IMR-90 (cell line): ENCODE measurements around the gene RUNX3. TPM values are rescaled to one million over a fixed set of nuclear protein-coding genes. Genes with fewer than 3 reads are reported as not detected.

Experiments
- ATAC-seq: fragments of 200-7000 bp; cut with Tn5 transposase; 2 replicates; pipeline ENCODE4 v1.9.1; 2020; ENCODE audit warnings: low read depth, mild to moderate bottlenecking, moderate library complexity
- BruUV-seq: library from RNA; stranded (reverse); fragments of 400-500 nt; replicated peaks from 2 replicates; lab custom pipeline; 2021; lab: Mats Ljungman, UMichigan
- CTCF ChIA-PET: fragments of 300-600 bp; formaldehyde crosslinking; extraction: SDS; loops from one replicate; lab custom pipeline; 2021; ENCODE audit warnings: antibody characterized with exemption; lab: Yijun Ruan, JAX
- POLR2A ChIA-PET: fragments of 300-600 bp; sonication (Branson Sonifier 250); formaldehyde crosslinking; loops from one replicate; lab custom pipeline; 2022; ENCODE audit warnings: antibody characterized with exemption; ENCODE audit not compliant: unreplicated experiment; lab: Charles Lee
- DNase-seq: peaks from one replicate; pipeline ENCODE4 v3.0.0; 2013
- H2AFZ ChIP-seq: replicated peaks from 2 replicates; pipeline ENCODE3; 2013; ENCODE audit warnings: low read length, mild to moderate bottlenecking; ENCODE audit not compliant: poor library complexity
- H2AK5ac ChIP-seq: 2 replicates; pipeline ENCODE4 v1.6.1; 2013; ENCODE audit warnings: low read depth, low read length, inconsistent platforms
- H2AK9ac ChIP-seq: replicated peaks from 2 replicates; pipeline ENCODE3; 2013; ENCODE audit warnings: mild to moderate bottlenecking, low read depth, low read length, moderate library complexity; ENCODE audit not compliant: poor library complexity
- H2BK120ac ChIP-seq: 2 replicates; pipeline ENCODE4 v1.6.1; 2013; ENCODE audit warnings: low read depth, low read length, inconsistent platforms
- H2BK15ac ChIP-seq: 3 replicates; pipeline ENCODE4 v1.6.1; 2013; ENCODE audit warnings: low read depth, low read length, inconsistent platforms
- H2BK20ac ChIP-seq: 2 replicates; pipeline ENCODE4 v1.6.1; 2013; ENCODE audit warnings: low read depth, mild to moderate bottlenecking, inconsistent platforms, low read length, moderate library complexity
- H2BK5ac ChIP-seq: 2 replicates; pipeline ENCODE4 v1.6.1; 2013; ENCODE audit warnings: mild to moderate bottlenecking, low read depth, low read length, inconsistent platforms; ENCODE audit not compliant: poor library complexity, severe bottlenecking
- H3K14ac ChIP-seq: replicated peaks from 2 replicates; pipeline ENCODE4 v1.6.1; 2013; ENCODE audit warnings: low read depth, low read length, inconsistent platforms
- H3K18ac ChIP-seq: 2 replicates; pipeline ENCODE4 v1.6.1; 2013; ENCODE audit warnings: low read depth, low read length, control low read depth
- H3K23ac ChIP-seq: 2 replicates; pipeline ENCODE4 v1.6.1; 2013; ENCODE audit warnings: low read depth, low read length, inconsistent platforms
- H3K27ac ChIP-seq: 2 replicates; pipeline ENCODE4 v1.5.1; 2013; ENCODE audit warnings: mild to moderate bottlenecking, control low read depth, low read length; ENCODE audit not compliant: insufficient read depth
- H3K27me3 ChIP-seq: 2 replicates; pipeline ENCODE4 v1.6.1; 2013; ENCODE audit warnings: low read length; ENCODE audit not compliant: control insufficient read depth, insufficient read depth
- H3K36me3 ChIP-seq: 2 replicates; pipeline ENCODE4 v1.6.1; 2013; ENCODE audit warnings: low read length, mixed read lengths; ENCODE audit not compliant: control insufficient read depth, insufficient read depth
- H3K4ac ChIP-seq: 2 replicates; pipeline ENCODE4 v1.6.1; 2013; ENCODE audit warnings: low read depth, low read length, inconsistent platforms
- H3K4me1 ChIP-seq: 2 replicates; pipeline ENCODE4 v1.6.1; 2013; ENCODE audit warnings: low read length, mixed read lengths; ENCODE audit not compliant: control insufficient read depth, insufficient read depth
- H3K4me2 ChIP-seq: 2 replicates; pipeline ENCODE4 v1.6.1; 2013; ENCODE audit warnings: low read depth, mild to moderate bottlenecking, control low read depth, low read length, moderate library complexity
- H3K4me3 ChIP-seq: 2 replicates; pipeline ENCODE4 v1.5.1; 2013; ENCODE audit warnings: low read depth, mild to moderate bottlenecking, control low read depth, low read length, moderate library complexity; ENCODE audit not compliant: insufficient read depth
- H3K56ac ChIP-seq: 2 replicates; pipeline ENCODE4 v1.6.1; 2013; ENCODE audit warnings: low read length, inconsistent platforms; ENCODE audit not compliant: insufficient read depth; ENCODE audit errors: extremely low read depth
- H3K79me1 ChIP-seq, 2 experiments: 2 replicates each; pipeline ENCODE4 v1.6.1; 2013; ENCODE audit warnings: low read length in 2 of 2, inconsistent platforms in 1 of 2, low read depth in 1 of 2
- H3K9ac ChIP-seq: 2 replicates; pipeline ENCODE4 v1.6.1; 2013; ENCODE audit warnings: low read depth, low read length, control low read depth
- H3K9me1 ChIP-seq: 2 replicates; pipeline ENCODE4 v1.6.1; 2013; ENCODE audit warnings: low read length, inconsistent platforms; ENCODE audit not compliant: insufficient read depth
- H3K9me3 ChIP-seq: 2 replicates; pipeline ENCODE4 v1.6.1; 2013; ENCODE audit warnings: low read length; ENCODE audit not compliant: control insufficient read depth, insufficient read depth
- H4K20me1 ChIP-seq: 2 replicates; pipeline ENCODE4 v1.6.1; 2013; ENCODE audit warnings: low read length, inconsistent platforms; ENCODE audit not compliant: insufficient read depth
- H4K5ac ChIP-seq: 2 replicates; pipeline ENCODE4 v1.6.1; 2013; ENCODE audit warnings: mild to moderate bottlenecking, low read depth, low read length, control low read depth
- H4K8ac ChIP-seq, 2 experiments: 2 replicates each; pipeline ENCODE4 v1.6.1; 2013; ENCODE audit warnings: low read depth in 2 of 2, low read length in 2 of 2, control low read depth in 1 of 2, inconsistent platforms in 1 of 2
- H4K91ac ChIP-seq: 2 replicates; pipeline ENCODE4 v1.6.1; 2013; ENCODE audit warnings: low read depth, low read length, inconsistent platforms; ENCODE audit not compliant: insufficient read depth
- BHLHE40 ChIP-seq: fragments of 150-350 bp; IDR thresholded peaks from 2 replicates; pipeline ENCODE4 v1.6.1; 2016; ENCODE audit warnings: mild to moderate bottlenecking, low read depth, low read length
- CEBPB ChIP-seq: IDR thresholded peaks from 2 replicates; pipeline ENCODE4 v1.6.1; 2012; ENCODE audit warnings: low read depth, low read length, improper control_type of control experiment
- CHD1 ChIP-seq: IDR thresholded peaks from 2 replicates; pipeline ENCODE4 v1.6.1; 2012; ENCODE audit warnings: low read depth, low read length, improper control_type of control experiment
- CTCF ChIP-seq: conservative IDR thresholded peaks from 2 replicates; pipeline ENCODE4 v1.5.1; 2012; ENCODE audit warnings: mild to moderate bottlenecking, low read depth, low read length, improper control_type of control experiment
- ELK1 ChIP-seq: fragments of 150-350 bp; IDR thresholded peaks from 2 replicates; pipeline ENCODE4 v1.6.1; 2016; ENCODE audit warnings: low read depth, mild to moderate bottlenecking, low read length, moderate library complexity, borderline replicate concordance
- FOS ChIP-seq: fragments of 150-350 bp; IDR thresholded peaks from 2 replicates; pipeline ENCODE4 v1.6.1; 2016; ENCODE audit warnings: low read depth, low read length
- MAFK ChIP-seq: IDR thresholded peaks from 2 replicates; pipeline ENCODE4 v1.6.1; 2012; ENCODE audit warnings: low read depth, low read length, improper control_type of control experiment
- MAZ ChIP-seq: IDR thresholded peaks from 2 replicates; pipeline ENCODE4 v1.6.1; 2012; ENCODE audit warnings: low read depth, mild to moderate bottlenecking, low read length, improper control_type of control experiment, moderate library complexity, borderline replicate concordance
- MXI1 ChIP-seq: IDR thresholded peaks from 2 replicates; pipeline ENCODE4 v1.6.1; 2012; ENCODE audit warnings: low read depth, mild to moderate bottlenecking, low read length, moderate library complexity, borderline replicate concordance
- NFE2L2 ChIP-seq: fragments of 150-350 bp; IDR thresholded peaks from 2 replicates; pipeline ENCODE4 v1.6.1; 2016; ENCODE audit warnings: low read depth, mild to moderate bottlenecking, low read length
- POLR2A ChIP-seq: IDR thresholded peaks from 2 replicates; pipeline ENCODE4 v1.6.1; 2012; ENCODE audit warnings: mild to moderate bottlenecking, low read depth, low read length
- RAD21 ChIP-seq: IDR thresholded peaks from 2 replicates; pipeline ENCODE4 v1.6.1; 2012; ENCODE audit warnings: low read length, improper control_type of control experiment
- RCOR1 ChIP-seq: IDR thresholded peaks from 2 replicates; pipeline ENCODE4 v1.6.1; 2012; ENCODE audit warnings: mild to moderate bottlenecking, low read length, improper control_type of control experiment; ENCODE audit not compliant: insufficient replicate concordance
- RFX5 ChIP-seq: IDR thresholded peaks from 2 replicates; pipeline ENCODE4 v1.8.0; 2012; ENCODE audit warnings: low read depth, mild to moderate bottlenecking, low read length, moderate library complexity
- SMC3 ChIP-seq: fragments of 150-350 bp; IDR thresholded peaks from 2 replicates; pipeline ENCODE4 v1.6.1; 2016; ENCODE audit warnings: low read depth, mild to moderate bottlenecking, antibody characterized with exemption, low read length, moderate library complexity
- USF2 ChIP-seq: fragments of 150-350 bp; IDR thresholded peaks from 2 replicates; pipeline ENCODE4 v1.6.1; 2017; ENCODE audit warnings: mild to moderate bottlenecking, antibody characterized with exemption, low read length, low read depth
- WGBS, 2 experiments: methylation state at CpG; one replicate each; pipeline versions ENCODE4 v1.1.5 to v1.1.7; 2013; ENCODE audit warnings: missing lambda C conversion rate in 2 of 2; ENCODE audit not compliant: insufficient read length in 1 of 2; ENCODE audit errors: extremely low coverage in 2 of 2; 5-methylcytosine and 5-hydroxymethylcytosine counted together
- dilution Hi-C: fragments of 300-500 bp; cut with HindIII; formaldehyde crosslinking; loops from one replicate; pipeline ENCODE4 v1.14.3; 2018; ENCODE audit warnings: low sequenced_read_pairs; ENCODE audit not compliant: unreplicated experiment
- in situ Hi-C: fragments of 300-500 bp; cut with MboI; formaldehyde crosslinking; loops from 3 replicates; pipeline ENCODE4 v1.14.3; 2019; ENCODE audit warnings: low sequenced_read_pairs, inconsistent platforms, mixed read lengths
- intact Hi-C: fragments of 100-400 bp; cut with micrococcal nuclease; formaldehyde crosslinking; loops from 2 replicates; pipeline ENCODE4 v1.10.0; 2022
- polyA plus RNA-seq, 3 experiments: library from polyadenylated mRNA; depleted of rRNA; stranded (reverse); fragments of >200 nt; gene quantifications; 2 replicates each; pipeline ENCODE4 v1.2.3, GENCODE V29; 2012; ENCODE audit warnings: low replicate concordance in 1 of 3
- total RNA-seq: library from RNA; depleted of rRNA; stranded (reverse); fragments of >200 nt; gene quantifications from 2 replicates; pipeline ENCODE4 v1.2.3, GENCODE V29; 2012

Gene RUNX3
- total and polyA plus RNA-seq, 2 of the 4 experiments (the other 2 are of a cell fraction) = 0.07 TPM; not detected in 1

GRCh38 chr1:24860841-24861240 is 69.2 kb downstream of the RUNX3 start:
- BruUV-seq = no TSS peak
- H3K4me3 ChIP-seq = no peak overlapping the region
- H3K56ac ChIP-seq = no peak overlapping the region
- no peak overlapping the region for H4K8ac ChIP-seq
- H3K79me1 ChIP-seq = no peaks in the 10 kb centered on the region
- H2AFZ ChIP-seq = peak overlapping the region; percentile 38
- H4K5ac ChIP-seq = no peak overlapping the region
- no peak overlapping the region for H3K23ac ChIP-seq
- H3K9me3 ChIP-seq = no peaks in the 10 kb centered on the region
- in situ Hi-C loops = no loop called here
- no peak overlapping the region for H4K91ac ChIP-seq
- 74% methylated on average over 11 of the region's 15 CpGs; no CpG with 5 or more reads in 1 of the 2 experiments for WGBS, 2 experiments
- dilution Hi-C loops = no loop called here
- H3K27ac ChIP-seq = no peak overlapping the region
- H2BK20ac ChIP-seq = no peak overlapping the region
- no peaks in the 10 kb centered on the region for H3K9me1 ChIP-seq
- H2AK9ac ChIP-seq = no peak overlapping the region
- H3K9ac ChIP-seq = no peak overlapping the region
- DNase-seq = no peak
- H4K20me1 ChIP-seq = no peaks in the 10 kb centered on the region
- ChIA-PET CTCF (no interaction called here), POLR2A (no interaction called here)
- no peak overlapping the region for H3K18ac ChIP-seq
- no peak for ATAC-seq
- H3K4me1 ChIP-seq = no peaks in the 10 kb centered on the region
- no peaks in the 10 kb centered on the region for H3K36me3 ChIP-seq
- H3K4ac ChIP-seq = no peak overlapping the region
- H3K27me3 ChIP-seq = peaks cover 23% of the 10 kb centered on the region
- no peak overlapping the region for H2BK120ac ChIP-seq
- H3K4me2 ChIP-seq = no peak overlapping the region
- H2AK5ac ChIP-seq = no peak overlapping the region
- intact Hi-C loops = loop anchor here (5.0 kb wide), 1 partner anchor 61 kb away; no protein-coding TSS in a partner anchor
- no peak overlapping the region for H2BK5ac ChIP-seq
- no peak overlapping the region for H3K14ac ChIP-seq
- TF ChIP-seq BHLHE40 = no peak
- no peak for TF ChIP-seq USF2
- no peak for TF ChIP-seq RAD21
- no peak for TF ChIP-seq FOS
- no peak for TF ChIP-seq CHD1
- TF ChIP-seq ELK1 = no peak
- no peak for TF ChIP-seq RFX5
- no peak for TF ChIP-seq MXI1
- no peak for TF ChIP-seq MAZ
- TF ChIP-seq NFE2L2 = no peak
- TF ChIP-seq POLR2A = no peak
- no peak for TF ChIP-seq CTCF
- TF ChIP-seq SMC3 = no peak
- TF ChIP-seq MAFK = no peak
- no peak for TF ChIP-seq CEBPB
- no peak for TF ChIP-seq RCOR1
- no peak overlapping the region for H2BK15ac ChIP-seq
